Endothelial cell of umbilical vein (primary cell): Measurements from ENCODE around the gene HELZ2. TPM values are rescaled to one million over a fixed set of nuclear protein-coding genes. Genes with fewer than 3 reads are reported as not detected.

Source experiments
- BruUV-seq: library from RNA; stranded (reverse); fragments of 400-500 nt; replicated peaks from 2 replicates; lab custom pipeline; 2021; lab: Mats Ljungman, UMichigan
- CTCF ChIA-PET: fragments of 300-600, 350-600 bp; sonication (Branson Sonifier 250); formaldehyde crosslinking; loops from one replicate; lab custom pipeline; 2021; ENCODE audit warnings: antibody characterized with exemption, inconsistent platforms; lab: Charles Lee
- POLR2A ChIA-PET: fragments of 300-600, 350-600 bp; sonication (Branson Sonifier 250); formaldehyde crosslinking; loops from one replicate; lab custom pipeline; 2021; ENCODE audit warnings: antibody characterized with exemption, inconsistent platforms; lab: Charles Lee
- DNase-seq: peaks from one replicate; pipeline ENCODE4 v3.0.0-alpha.2; 2011; ENCODE audit warnings: low read depth, low spot score
- FAIRE-seq: peaks from 2 replicates; lab custom pipeline; 2011; peaks lifted over from hg19 to GRCh38; lab: Jason Lieb, UNC
- H2AFZ ChIP-seq: 2 replicates; pipeline ENCODE4 v1.6.0; 2012; ENCODE audit warnings: low read depth, low read length, control low read depth, inconsistent platforms
- H3K27ac ChIP-seq: 2 replicates; pipeline ENCODE4 v1.5.1; 2011; ENCODE audit warnings: low read depth, mild to moderate bottlenecking, control low read depth, low read length, moderate library complexity; ENCODE audit not compliant: insufficient read depth
- H3K27me3 ChIP-seq, 2 experiments: 2 replicates each; pipeline versions ENCODE4 v1.6.0 to v1.6.1; 2011; ENCODE audit warnings: low read length in 2 of 2, mixed read lengths in 1 of 2; ENCODE audit not compliant: control insufficient read depth in 2 of 2, insufficient read depth in 2 of 2
- H3K36me3 ChIP-seq, 2 experiments: 2 replicates in 1 of 2; 3 replicates in 1 of 2; pipeline ENCODE4 v1.5.1; 2011; ENCODE audit warnings: low read length in 2 of 2, mild to moderate bottlenecking in 1 of 2, moderate library complexity in 1 of 2; ENCODE audit not compliant: control insufficient read depth in 2 of 2, insufficient read depth in 2 of 2; ENCODE audit errors: extremely low read depth in 1 of 2
- H3K4me1 ChIP-seq: 3 replicates; pipeline ENCODE4 v1.5.1; 2011; ENCODE audit warnings: mild to moderate bottlenecking, low read length; ENCODE audit not compliant: control insufficient read depth, insufficient read depth; ENCODE audit errors: extremely low read depth
- H3K4me2 ChIP-seq: 2 replicates; pipeline ENCODE4 v1.6.1; 2011; ENCODE audit warnings: low read length, control low read depth, mixed read lengths; ENCODE audit not compliant: insufficient read depth
- H3K4me3 ChIP-seq, 3 experiments: fragments of 200-600 bp in 1 of 3; sonication (generic), shearing (Covaris generic) in 1 of 3; replicated peaks in 1 of 3; 2 replicates each; pipeline ENCODE4 v1.5.1; 2011 to 2016; ENCODE audit warnings: control low read depth in 3 of 3, low read length in 3 of 3, mild to moderate bottlenecking in 2 of 3, inconsistent platforms in 1 of 3, low read depth in 1 of 3, moderate library complexity in 1 of 3; ENCODE audit not compliant: insufficient read depth in 1 of 3
- H3K79me2 ChIP-seq: 2 replicates; pipeline ENCODE4 v1.6.0; 2012; ENCODE audit warnings: low read length, inconsistent platforms; ENCODE audit not compliant: control insufficient read depth, insufficient read depth
- H3K9ac ChIP-seq: replicated peaks from 2 replicates; pipeline ENCODE3; 2011; ENCODE audit warnings: low read length, control low read depth; ENCODE audit not compliant: insufficient read depth; ENCODE audit errors: extremely low read depth
- H3K9me1 ChIP-seq: replicated peaks from 3 replicates; pipeline ENCODE4 v1.6.0; 2011; ENCODE audit warnings: mild to moderate bottlenecking, low read length; ENCODE audit not compliant: control insufficient read depth, insufficient read depth; ENCODE audit errors: extremely low read depth
- H3K9me3 ChIP-seq: replicated peaks from 2 replicates; pipeline ENCODE4 v1.5.1; 2012; ENCODE audit warnings: low read length, inconsistent platforms; ENCODE audit not compliant: control insufficient read depth, insufficient read depth
- H4K20me1 ChIP-seq: replicated peaks from 2 replicates; pipeline ENCODE3; 2011; ENCODE audit warnings: mild to moderate bottlenecking, low read length; ENCODE audit not compliant: control insufficient read depth, insufficient read depth; ENCODE audit errors: extremely low read depth
- CTCF ChIP-seq, 2 donors: IDR thresholded peaks; 1 replicate in 1 of 2; 2 replicates in 1 of 2; pipeline ENCODE4 v1.5.1; 2011; ENCODE audit warnings: low read length in 2 of 2, mild to moderate bottlenecking in 2 of 2, moderate library complexity in 2 of 2, control low read depth in 1 of 2, inconsistent platforms in 1 of 2, low read depth in 1 of 2; ENCODE audit not compliant: insufficient read depth in 1 of 2; ENCODE audit errors: extremely low read depth in 1 of 2
- EZH2 ChIP-seq: IDR thresholded peaks from 2 replicates; pipeline ENCODE4 v1.6.1; 2012; ENCODE audit warnings: borderline replicate concordance, low read depth, mild to moderate bottlenecking, moderate library complexity, low read length, inconsistent platforms; ENCODE audit not compliant: severe bottlenecking
- FOS ChIP-seq: IDR thresholded peaks from 2 replicates; pipeline ENCODE4 v1.6.1; 2011; ENCODE audit warnings: mild to moderate bottlenecking, low read length, moderate library complexity, borderline replicate concordance; ENCODE audit not compliant: insufficient read depth
- GATA2 ChIP-seq: IDR thresholded peaks from 2 replicates; pipeline ENCODE4 v1.7.0; 2011; ENCODE audit warnings: low read depth, mild to moderate bottlenecking, moderate library complexity, mixed read lengths, low read length; ENCODE audit not compliant: insufficient read length, insufficient read depth
- JUN ChIP-seq: IDR thresholded peaks from 2 replicates; pipeline ENCODE4 v1.6.1; 2011; ENCODE audit warnings: borderline replicate concordance, low read depth; ENCODE audit not compliant: insufficient read length, insufficient read depth
- MAX ChIP-seq: IDR thresholded peaks from 2 replicates; pipeline ENCODE4 v1.6.1; 2011; ENCODE audit not compliant: insufficient read depth, insufficient read length
- MYC ChIP-seq: IDR thresholded peaks from one replicate; pipeline ENCODE4 v1.6.1; 2011; ENCODE audit warnings: mild to moderate bottlenecking, low read depth, low read length
- POLR2A ChIP-seq: IDR thresholded peaks from 2 replicates; pipeline ENCODE4 v1.6.1; 2012; ENCODE audit warnings: low read depth, mild to moderate bottlenecking, control low read depth, low read length
- POLR2AphosphoS5 ChIP-seq: IDR thresholded peaks from 2 replicates; pipeline ENCODE4 v1.6.1; 2012; ENCODE audit warnings: low read depth, mild to moderate bottlenecking, control low read depth, low read length, moderate library complexity; ENCODE audit not compliant: insufficient read depth
- dilution Hi-C: fragments of 300-500 bp; cut with MboI; formaldehyde crosslinking; loops from one replicate; pipeline ENCODE4 v1.15.0; 2019; ENCODE audit warnings: low sequenced_read_pairs; ENCODE audit not compliant: extremely low pct_ligation_motif_present
- intact Hi-C: fragments of 100-400 bp; cut with micrococcal nuclease; formaldehyde crosslinking; loops from one replicate; pipeline ENCODE4 v1.10.0; 2022
- polyA plus RNA-seq, 4 experiments: library from polyadenylated mRNA; depleted of rRNA in 3 of 4; stranded (reverse) in 3 of 4; unstranded in 1 of 4; fragments of >200 nt; gene quantifications; 2 replicates each; pipeline versions ENCODE4 v1.2.1 to v1.2.3, GENCODE V29; 2011 to 2012; ENCODE audit warnings: missing spikeins in 1 of 4
- total RNA-seq: library from RNA; stranded (reverse); gene quantifications from 2 replicates; pipeline ENCODE4 v1.2.3, GENCODE V29; 2021

The HELZ2 gene
- total and polyA plus RNA-seq, 2 donors (not counting 3 experiments of a cell fraction or from before 2014, with no cell fraction given): 10.6 to 33.2 TPM

GRCh38 chr20:63568986-63569949 is 4.8 kb downstream of the HELZ2 start:
- H3K9me1 ChIP-seq: no peaks in the 10 kb centered on the region
- H3K4me1 ChIP-seq: peaks cover 8% of the 10 kb centered on the region
- ChIA-PET CTCF (no interaction called here), POLR2A (no interaction called here)
- H3K36me3 ChIP-seq: peaks cover 0 to 4% of the 10 kb centered on the region in 2 experiments
- H2AFZ ChIP-seq: no peak overlapping the region
- no peak overlapping the region for H3K4me2 ChIP-seq
- H3K4me3 ChIP-seq: no peak overlapping the region
- no TSS peak for BruUV-seq
- H3K9me3 ChIP-seq: no peaks in the 10 kb centered on the region
- no peak overlapping the region for H3K9ac ChIP-seq
- no peak overlapping the region for H3K27ac ChIP-seq
- no peak for FAIRE-seq
- dilution Hi-C loops (no loop called here), intact Hi-C loops (no loop called here)
- TF ChIP-seq JUN (no peak), GATA2 (no peak), MYC (no peak), POLR2AphosphoS5 (no peak), FOS (no peak), POLR2A (no peak), MAX (no peak), CTCF (IDR thresholded peaks at IDR 0.05; ENCODE audit: extremely low read depth in 1 of 2, insufficient read depth in 1 of 2, low read depth in 1 of 2, low read length in 2 of 2) (no peak), EZH2 (no peak)
- peaks cover 5% of the 10 kb centered on the region for H3K79me2 ChIP-seq
- H4K20me1 ChIP-seq: no peaks in the 10 kb centered on the region
- DNase-seq: no peak
- H3K27me3 ChIP-seq: no peaks in the 10 kb centered on the region
